NCI-H82 (cell line): ENCODE measurements around the gene SNX9.
A peak's percentile ranks its signal among the peaks of the same experiment; 100 is the strongest.
"Not testable (repeated sequence)": the region's sequence is repeated elsewhere in the genome, so short reads cannot be mapped to it uniquely, and the experiment has no call there.

Experiments
- DNase-seq: peaks from one replicate; lab custom pipeline; 2025; lab: John Stamatoyannopoulos, UW

Gene SNX9

DNA sequence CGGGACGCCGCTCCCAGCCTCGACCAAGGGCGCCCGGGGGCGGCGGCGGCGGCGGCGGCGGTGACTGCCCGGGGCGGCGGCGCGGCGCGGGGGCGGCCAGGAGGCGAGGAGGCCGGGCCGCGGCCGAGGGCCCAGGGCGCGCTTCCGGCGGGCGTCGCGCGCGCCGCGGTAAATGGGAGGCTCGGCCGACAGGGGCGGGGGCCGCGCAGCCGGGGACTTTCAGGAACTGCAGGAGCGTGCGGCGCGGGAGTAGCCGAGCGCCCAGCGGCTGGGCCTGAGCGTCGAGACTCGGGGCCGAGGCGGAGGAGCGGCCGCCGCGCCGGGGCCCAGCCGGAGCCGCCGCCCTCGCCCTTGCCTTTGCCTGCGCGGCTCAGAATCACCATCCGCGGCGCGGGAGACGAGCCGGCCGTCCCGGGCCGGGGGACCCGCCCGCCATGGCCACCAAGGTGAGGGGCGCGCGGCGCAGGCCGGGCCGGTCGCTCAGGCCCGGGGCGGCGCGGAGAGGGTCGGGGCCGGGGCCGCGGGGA is at the start of gene SNX9:
TSS of gene SNX9 (plus strand) at position 246 of the 527 bp plus-strand sequence. CDS start at position 435, 189 bp downstream.
- peak; percentile 84 for DNase-seq

DNA sequence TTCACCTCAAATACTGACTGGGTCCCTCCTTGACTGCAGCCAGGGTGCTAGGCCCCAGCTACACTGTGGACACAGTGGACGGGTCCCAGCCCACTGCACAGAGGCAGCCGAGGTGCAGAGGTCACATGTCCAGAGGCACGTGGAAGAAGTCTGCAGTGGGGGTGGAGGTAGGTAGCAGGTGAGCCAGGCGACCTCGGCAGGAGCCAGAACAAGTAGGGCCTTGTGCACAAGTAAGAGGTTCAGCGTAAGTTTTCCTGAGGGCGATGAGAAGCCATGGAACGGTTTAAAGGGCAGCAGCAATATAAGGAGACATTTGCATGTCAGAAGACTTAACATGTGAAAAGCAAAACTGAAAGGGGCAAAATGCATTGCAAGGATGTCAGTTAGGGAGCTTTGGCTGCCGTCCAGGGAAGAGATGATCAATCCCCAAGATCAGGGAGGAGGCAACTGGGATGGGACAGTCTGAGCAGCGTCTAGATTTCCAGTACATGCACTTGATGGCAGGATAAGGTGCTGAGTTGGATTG is 49.7 kb upstream of the SNX9 start:
- no peak for DNase-seq

- DNase-seq: peak; percentile 61
These were observed 48.6 kb upstream of the SNX9 start for GRCh38 chr6:157774153-157775135.

- no peak for DNase-seq
These were observed 47.7 kb upstream of the SNX9 start for GRCh38 chr6:157775376-157775775.

DNA sequence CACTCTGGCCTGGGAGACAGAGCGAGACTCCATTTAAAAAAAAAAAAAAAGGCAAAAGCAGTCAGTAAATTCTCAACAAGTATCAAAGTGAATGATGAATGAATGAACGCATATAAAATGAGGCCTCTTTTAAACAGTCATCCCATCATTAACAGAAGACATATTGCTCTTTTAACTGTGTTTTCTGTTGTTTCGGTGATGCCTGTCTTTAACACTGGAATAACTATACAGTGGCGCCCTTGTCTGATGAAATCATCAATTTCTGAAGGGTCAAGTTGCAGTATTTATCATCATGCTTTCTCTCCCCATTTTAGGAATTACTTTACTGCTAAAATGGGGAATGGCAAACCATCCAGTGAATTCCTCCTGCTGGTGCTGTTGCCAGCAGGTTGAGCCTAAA is 45.7 kb upstream of the SNX9 start:
- no peak for DNase-seq

GRCh38 chr6:157778719-157779118 is 44.3 kb upstream of the SNX9 start:
- no peak for DNase-seq

GRCh38 chr6:157779705-157780604 is 43.1 kb upstream of the SNX9 start:
- no peak for DNase-seq

GRCh38 chr6:157785636-157786035 is 37.4 kb upstream of the SNX9 start:
- no peak for DNase-seq

DNA sequence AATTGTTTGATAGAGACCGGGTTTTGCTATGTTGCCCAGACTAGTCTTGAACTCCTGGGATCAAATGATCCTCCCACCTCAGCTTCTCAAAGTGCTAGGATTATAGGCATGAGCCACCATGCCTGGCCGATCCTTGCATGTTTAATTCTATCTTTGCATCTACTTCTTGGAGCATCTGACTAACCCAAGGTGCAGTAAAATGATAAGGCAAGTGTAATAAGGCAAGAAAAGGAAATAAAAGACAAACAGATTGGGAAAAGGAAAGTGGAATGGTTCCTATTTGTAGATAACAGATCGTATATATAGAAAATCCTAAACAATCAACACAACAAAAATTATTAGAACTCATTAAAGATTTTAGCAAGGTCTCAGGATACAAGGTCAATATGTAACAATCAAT is 36.8 kb upstream of the SNX9 start:
- DNase-seq: no peak

DNA sequence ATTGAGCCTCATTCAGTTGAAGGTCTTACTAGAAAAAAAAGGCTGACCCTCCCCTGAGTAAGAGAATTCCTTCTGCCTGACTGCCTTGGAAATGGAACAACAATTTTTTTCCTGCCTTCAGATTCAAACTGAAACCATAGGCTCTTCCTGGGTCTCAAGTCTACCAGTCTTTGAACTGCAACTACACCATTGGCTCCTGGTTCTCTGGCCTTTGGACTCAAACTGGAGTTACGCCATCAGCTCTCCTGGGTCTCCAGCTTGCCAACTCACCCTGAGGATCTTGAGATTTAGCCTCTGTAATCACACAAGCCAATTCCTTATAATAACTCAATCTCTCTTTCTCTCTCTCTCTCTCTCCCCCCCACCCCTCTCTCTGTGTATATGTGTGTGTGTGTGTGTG is 36.0 kb upstream of the SNX9 start:
- DNase-seq: no peak

- no peak for DNase-seq
These were observed 34.9 kb upstream of the SNX9 start for GRCh38 chr6:157788180-157788579.

DNA sequence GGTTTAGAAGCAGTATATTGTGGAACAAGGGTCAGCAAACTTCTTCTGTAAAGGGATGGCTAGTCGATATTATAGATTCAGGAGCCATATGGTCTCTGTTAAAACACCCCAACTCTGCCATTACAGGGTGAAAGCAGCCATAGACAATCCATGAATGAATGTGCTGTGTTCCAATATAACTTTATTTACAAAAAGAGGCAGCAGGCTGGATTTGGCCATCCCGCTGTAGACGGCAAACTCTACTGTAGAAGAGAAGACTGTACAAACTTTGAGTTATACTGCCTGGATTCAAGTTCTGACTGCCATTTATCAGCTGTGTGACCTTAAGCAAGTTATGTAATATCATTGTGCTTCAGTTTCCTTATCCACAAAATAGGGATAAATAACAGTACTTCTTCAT is 33.7 kb upstream of the SNX9 start:
- no peak for DNase-seq

DNA sequence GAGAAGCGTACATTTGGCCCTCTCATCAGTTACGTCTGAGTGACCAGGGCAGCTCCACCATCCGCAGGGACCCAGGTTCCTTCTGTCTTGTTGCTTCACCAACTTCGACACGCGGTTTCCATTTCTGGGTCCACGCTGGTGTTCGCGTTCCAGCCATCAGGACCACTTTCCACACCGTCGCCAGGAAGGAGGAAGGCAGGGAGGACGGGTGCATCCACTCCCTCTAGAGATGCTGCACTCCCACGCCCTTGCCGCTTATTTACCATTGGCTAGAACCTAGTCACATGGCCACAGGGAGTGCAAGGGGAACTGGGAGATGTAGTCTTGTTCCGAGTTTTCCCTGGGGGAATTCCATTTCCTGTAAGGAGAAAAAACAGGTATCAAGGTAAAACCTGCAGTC is 33.2 kb upstream of the SNX9 start:
- DNase-seq: peak; percentile 60

DNA sequence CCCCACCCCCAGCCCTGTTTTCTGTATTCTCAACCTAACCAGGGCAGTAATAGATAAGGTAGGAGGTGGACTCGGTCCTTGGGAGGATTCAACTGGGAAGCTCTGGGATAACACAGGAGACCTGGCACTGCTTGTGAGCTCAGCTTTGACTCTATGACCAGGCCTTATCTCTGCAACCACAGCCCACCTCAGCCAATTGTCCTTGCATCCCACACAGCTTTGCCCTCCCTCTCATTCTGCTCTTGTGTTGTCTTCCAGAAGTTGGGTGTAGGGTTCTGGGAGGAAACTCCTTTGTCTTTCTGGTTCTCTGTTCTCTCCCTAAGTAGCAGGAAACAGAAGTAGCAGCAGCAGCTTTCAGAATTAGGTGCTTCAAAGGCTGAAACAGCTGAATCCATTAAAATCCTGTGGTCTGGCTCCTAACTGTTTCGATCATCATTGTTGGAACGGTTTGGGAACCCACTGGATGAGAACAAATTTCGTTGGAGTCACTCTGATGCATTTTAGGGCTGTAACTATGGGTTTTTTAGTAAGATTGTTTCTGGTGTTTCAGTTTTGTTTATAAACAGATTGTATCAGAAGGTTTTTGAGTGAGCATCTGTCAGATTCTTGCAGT is 32.4 kb upstream of the SNX9 start:
- DNase-seq: no peak

GRCh38 chr6:157791450-157791849 is 31.6 kb upstream of the SNX9 start:
- DNase-seq: no peak

DNA sequence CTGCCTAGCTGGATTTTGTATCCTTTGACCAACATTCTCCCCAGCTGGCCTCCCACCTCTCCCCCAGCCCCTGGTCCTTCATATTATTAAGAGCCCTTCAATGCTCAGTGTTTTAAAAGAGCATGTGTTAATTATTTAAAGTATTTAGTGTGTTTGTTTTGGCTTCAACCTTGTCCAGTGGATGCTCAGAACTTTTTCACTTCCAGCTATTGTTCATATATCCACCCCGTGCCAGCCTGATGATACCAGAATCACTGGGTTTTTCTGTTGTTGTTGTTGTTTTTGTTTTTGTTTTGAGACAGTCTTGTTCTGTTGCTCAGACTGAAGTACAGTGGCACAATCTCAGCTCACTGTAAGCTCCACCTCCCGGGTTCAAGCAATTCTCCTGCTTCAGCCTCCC is 30.4 kb upstream of the SNX9 start:
- no peak for DNase-seq

DNA sequence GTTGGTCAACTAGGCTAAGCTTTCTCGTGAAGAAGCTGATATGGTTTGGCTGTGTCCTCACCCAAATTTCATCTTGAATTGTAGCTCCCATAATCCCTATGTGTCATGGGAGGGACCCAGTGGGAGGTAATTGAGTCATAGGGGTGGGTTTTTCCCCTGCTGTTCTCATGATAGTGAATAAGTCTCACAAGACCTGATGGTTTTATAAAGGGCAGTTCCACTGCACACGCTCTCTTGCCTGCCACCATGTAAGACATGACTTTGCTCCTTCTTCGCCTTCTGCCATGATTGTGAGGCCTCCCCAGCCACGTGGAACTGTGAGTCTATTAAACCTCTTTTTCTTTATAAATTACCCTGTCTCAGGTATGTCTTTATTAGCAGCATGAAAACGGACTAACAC is 29.0 kb upstream of the SNX9 start:
- not testable (repeated sequence) for DNase-seq

DNA sequence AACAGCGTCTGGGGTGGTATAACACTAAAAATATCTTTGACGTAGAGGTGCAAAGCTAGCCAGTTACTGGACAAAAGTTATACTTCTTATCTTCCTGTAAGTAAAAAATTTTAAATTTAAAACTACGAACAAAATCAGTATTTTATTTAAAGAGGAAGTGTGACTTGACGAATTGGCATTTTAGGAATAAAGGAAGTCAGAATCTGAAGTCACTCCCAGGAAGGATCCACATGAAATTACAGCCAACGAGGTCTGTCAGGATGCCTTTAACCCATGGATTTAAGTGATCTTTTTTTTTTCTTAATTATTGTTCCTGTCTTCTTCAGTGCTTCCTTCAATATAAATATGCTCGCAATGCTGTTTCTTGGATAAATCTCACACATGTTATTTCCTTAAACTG is 27.2 kb upstream of the SNX9 start:
- no peak for DNase-seq

DNA sequence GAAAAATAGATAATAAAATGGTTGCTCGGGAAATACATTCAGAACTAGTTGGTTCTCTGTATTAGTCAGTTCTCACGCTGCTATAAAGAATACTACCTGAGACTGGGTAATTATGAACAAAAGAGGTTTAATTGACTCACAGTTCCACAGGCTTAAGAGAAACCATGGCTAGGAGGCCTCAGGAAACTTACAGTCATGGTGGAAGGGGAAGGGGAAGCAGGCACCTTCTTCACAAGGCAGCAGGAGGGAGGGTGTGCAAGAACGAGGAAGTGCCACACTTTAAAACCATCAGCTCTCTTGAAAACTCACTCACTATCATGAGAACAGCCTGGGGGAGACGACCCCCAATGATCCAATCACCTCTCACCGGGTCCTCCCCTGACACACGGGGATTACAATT is 24.2 kb upstream of the SNX9 start:
- DNase-seq: no peak

DNA sequence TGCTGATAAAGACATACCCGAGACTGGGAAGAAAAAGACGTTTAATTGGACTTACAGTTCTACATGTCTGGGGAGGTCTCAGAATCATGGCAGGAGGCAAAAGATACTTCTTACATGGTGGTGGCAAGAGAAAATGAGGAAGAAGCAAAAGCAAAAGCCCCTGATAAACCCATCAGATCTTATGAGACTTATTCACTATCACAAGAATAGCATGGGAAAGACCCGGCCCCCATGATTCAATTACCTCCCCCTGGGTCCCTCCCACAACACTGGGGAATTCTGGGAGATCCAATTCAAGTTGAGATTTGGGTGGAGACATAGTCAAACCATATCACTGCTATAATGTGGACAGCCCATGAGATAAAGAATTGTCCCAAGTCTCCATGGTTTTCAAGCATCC is 23.5 kb upstream of the SNX9 start:
- not testable (repeated sequence) for DNase-seq

GRCh38 chr6:157800420-157801237 is 22.4 kb upstream of the SNX9 start:
- no peak for DNase-seq
